SW 1271 (cell line): ENCODE measurements around the gene TAF11L5.
"Not testable (repeated sequence)": the region's sequence is repeated elsewhere in the genome, so short reads cannot be mapped to it uniquely, and the experiment has no call there.

ENCODE experiments used
- DNase-seq, 2 experiments: peaks; one replicate each; lab custom pipeline; 2025; lab: John Stamatoyannopoulos, UW

TAF11L5 gene

GRCh38 chr5:17524935-17525334 lies at the start of gene TAF11L5:
Gene TAF11L5, plus strand, starts transcription at chr5:17525235.
- DNase-seq = not testable (repeated sequence)

GRCh38 chr5:17477043-17477442 lies 48.0 kb upstream of the TAF11L5 start:
- no peak for DNase-seq

GRCh38 chr5:17477573-17478265 lies 47.3 kb upstream of the TAF11L5 start:
- DNase-seq = no peak

GRCh38 chr5:17481378-17481777 lies 43.7 kb upstream of the TAF11L5 start:
- no peak for DNase-seq

DNA sequence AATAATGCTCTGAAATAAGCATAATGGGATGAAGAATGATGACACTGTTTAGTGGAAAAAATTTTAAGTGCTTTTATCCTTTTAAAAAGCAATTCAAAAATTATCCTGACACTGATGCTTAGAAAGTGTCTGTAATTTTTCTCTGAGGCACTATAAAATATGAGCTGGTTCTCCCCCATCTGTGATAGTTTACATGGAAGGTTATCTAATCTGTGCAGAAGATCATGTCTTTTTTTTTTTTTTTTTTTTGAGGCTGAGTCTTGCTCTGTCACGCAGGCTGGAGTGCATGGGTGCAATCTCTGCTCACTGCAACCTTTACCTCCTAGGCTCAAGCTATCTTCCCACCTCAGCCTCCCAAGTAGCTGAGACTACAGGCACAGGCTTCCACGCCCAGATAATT lies 42.2 kb upstream of the TAF11L5 start:
- DNase-seq = no peak

DNA sequence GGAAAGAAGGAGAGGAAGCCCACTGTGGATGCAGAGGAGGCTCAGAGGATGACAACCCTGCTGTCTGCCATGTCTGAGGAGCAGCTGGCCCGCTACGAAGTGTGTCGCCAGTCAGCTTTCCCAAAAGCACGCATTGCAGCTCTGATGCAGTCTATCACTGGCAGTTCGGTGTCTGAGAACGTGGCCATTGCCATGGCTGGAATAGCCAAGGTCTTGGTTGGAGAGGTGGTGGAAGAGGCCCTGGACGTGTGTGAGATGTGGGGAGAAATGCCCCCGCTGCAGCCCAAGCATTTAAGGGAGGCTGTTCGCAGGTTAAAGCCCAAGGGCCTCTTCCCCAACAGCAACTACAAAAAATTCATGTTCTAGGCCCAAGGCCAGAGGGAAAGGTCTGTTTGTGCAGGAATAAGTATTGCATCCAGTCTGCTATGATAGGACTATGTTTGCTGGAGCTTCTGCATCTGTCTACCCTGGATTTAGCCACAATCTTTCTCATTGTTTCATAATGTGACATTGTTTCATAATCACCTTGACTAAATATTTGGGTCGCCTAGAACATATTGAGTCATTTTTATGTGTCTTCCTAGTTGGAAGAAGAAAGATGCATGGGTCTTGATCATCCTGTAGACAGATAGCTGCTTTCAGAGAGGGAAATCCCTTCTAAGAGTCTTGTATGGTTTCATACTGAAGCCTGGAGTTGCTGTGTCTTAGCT lies 38.4 kb upstream of the TAF11L5 start:
- not testable (repeated sequence) for DNase-seq

DNA sequence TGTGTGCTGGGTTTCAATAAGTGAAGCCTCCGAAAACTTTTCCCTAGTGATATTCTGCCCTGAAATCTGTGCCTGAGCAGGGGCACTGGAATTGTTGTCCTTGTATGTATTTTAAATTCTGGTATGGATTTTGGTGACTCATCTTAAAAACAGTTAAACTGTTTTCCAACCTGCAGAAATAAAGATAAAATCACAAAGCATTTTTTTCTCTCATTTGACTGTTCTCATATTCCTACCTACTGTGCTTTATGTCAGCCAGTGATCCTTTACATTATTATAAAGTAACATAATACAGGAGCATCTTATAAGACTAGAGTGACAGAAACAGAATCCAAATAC lies 37.9 kb upstream of the TAF11L5 start:
- DNase-seq = no peak

GRCh38 chr5:17491257-17491656 lies 33.8 kb upstream of the TAF11L5 start:
- DNase-seq = not testable (repeated sequence)

DNA sequence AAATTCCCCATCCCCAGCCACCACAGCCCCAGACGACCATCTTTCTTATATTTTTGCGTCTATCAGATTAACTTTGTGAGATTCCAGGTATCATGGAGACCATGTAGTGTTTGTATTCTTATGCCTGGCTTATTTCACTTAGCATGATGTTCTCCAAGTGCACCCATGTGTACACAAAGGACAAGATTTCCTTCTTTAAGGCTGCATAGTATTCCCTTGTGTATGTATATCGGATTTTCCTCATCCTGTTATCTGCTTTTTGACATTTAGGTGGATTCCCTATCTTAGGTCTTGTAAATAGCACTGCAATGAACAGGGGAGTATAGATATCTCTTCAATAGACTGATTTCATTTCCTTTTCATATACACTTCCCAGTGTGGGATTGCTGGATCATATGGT lies 32.3 kb upstream of the TAF11L5 start:
- no peak for DNase-seq

- DNase-seq = no peak
These were observed 27.6 kb upstream of the TAF11L5 start for GRCh38 chr5:17497446-17497845.

- not testable (repeated sequence) for DNase-seq
These were observed 27.1 kb upstream of the TAF11L5 start, which contains the start of gene TAF11L2 for GRCh38 chr5:17497931-17498330. Gene TAF11L2, plus strand, starts transcription at chr5:17498231.

DNA sequence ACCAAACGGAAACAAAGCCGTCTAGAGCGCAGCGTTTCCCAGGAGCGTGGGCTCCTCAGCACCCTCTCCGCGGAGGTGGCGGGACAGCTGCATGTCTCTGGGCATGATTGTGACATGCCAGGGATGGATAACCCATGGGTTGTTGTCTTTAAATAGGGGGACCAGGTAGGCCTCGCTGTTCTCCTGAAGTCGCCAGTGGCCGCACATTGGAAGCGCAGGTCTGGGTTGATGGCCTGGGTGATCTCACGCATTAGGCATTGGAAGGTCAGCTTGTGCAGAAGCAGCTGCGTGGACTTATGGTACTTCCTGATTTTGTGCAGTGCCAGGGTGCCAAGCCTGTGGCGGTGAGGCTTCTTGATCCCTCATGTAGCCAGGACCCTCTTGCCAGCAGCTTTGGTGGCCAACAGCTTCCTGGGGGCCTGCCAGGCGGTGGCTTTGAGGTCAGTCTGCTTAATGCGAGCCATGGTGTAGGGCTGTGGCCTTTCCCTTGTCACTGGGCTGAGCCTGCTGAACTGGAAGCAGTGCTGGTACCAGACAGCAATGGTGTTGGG lies 13.2 kb upstream of the TAF11L5 start:
- no peak for DNase-seq

- not testable (repeated sequence) for DNase-seq
These were observed 7.5 kb upstream of the TAF11L5 start for GRCh38 chr5:17517526-17517925.

DNA sequence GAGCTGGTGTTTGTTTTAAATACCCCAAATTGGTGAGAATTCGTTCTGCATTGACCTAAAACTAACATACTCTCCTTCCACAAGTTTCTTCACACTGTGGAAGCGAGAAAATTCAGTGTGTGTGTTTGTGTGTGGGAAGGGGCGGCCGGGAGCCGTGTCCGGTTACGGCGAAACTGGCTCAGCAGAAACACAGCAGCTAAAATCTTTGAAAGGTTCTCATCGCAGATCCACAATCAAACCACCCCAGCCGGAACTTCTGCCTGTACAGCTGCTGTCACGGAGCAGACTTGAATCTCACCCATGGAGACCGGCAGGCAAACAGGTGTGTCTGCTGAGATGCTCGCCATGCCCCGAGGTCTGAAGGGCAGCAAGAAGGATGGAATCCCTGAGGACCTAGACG lies 7.0 kb upstream of the TAF11L5 start, which contains the start of gene TAF11L3:
Gene TAF11L3, plus strand, starts transcription at position 301 of the 400 bp plus-strand sequence.
- not testable (repeated sequence) for DNase-seq

GRCh38 chr5:17519508-17519907 lies 5.5 kb upstream of the TAF11L5 start:
- DNase-seq = not testable (repeated sequence)

- not testable (repeated sequence) for DNase-seq
These were observed 3.5 kb upstream of the TAF11L5 start, which contains the start of gene TAF11L4 for GRCh38 chr5:17521501-17521900. Gene TAF11L4, plus strand, starts transcription at chr5:17521801.

DNA sequence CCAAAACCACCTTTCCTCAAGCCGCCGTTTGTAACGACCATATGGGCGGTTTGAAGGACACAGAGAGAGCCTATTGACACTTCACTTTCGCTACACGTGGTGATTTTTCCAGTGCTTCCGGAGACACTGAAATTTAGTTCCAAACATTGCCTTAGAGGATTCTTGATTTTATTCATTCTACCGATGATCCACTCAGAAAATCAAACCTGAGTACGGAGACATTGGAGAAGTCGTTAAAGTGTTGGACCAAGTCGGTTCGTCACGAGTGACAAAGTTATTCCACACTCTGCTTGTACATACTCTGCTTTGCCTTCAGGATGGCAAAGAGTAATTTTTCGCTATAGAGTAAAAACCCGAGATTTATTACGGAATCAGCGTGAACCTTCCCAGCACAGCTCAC lies 1.5 kb downstream of the TAF11L5 start:
- DNase-seq = not testable (repeated sequence)

- DNase-seq = not testable (repeated sequence)
These were observed 3.3 kb downstream of the TAF11L5 start, which contains the start of gene TAF11L6 for GRCh38 chr5:17528369-17528768. Gene TAF11L6, plus strand, starts transcription at chr5:17528669.
